Neural cell (in vitro differentiated cells): ENCODE results near the gene G6PD. TPM values are rescaled to one million over a fixed set of nuclear protein-coding genes. Genes with fewer than 3 reads are reported as not detected.

Source experiments
- H2AFZ ChIP-seq: fragments of 200-600, 300-800 bp; sonication (generic), shearing (Covaris generic); 2 replicates; pipeline ENCODE4 v1.6.0; 2014; ENCODE audit warnings: low read depth, mild to moderate bottlenecking, antibody characterized with exemption, low read length, moderate library complexity
- H3F3A ChIP-seq: fragments of 200-600 bp; shearing (Covaris generic); 2 replicates; pipeline ENCODE4 v1.6.1; 2016; ENCODE audit warnings: mild to moderate bottlenecking, moderate library complexity, mixed read lengths, antibody characterized with exemption, low read length; ENCODE audit not compliant: insufficient read depth, poor library complexity, severe bottlenecking
- H3K27ac ChIP-seq: fragments of 200-600, 300-800 bp; sonication (generic), shearing (Covaris generic); 2 replicates; pipeline ENCODE4 v1.5.1; 2014; ENCODE audit warnings: mild to moderate bottlenecking, low read length, moderate library complexity
- H3K27me3 ChIP-seq: fragments of 300-800, 200-600 bp; sonication (generic), shearing (Covaris generic); 2 replicates; pipeline ENCODE4 v1.6.0; 2014; ENCODE audit warnings: mild to moderate bottlenecking, low read depth, low read length, moderate library complexity; ENCODE audit not compliant: insufficient read depth
- H3K36me3 ChIP-seq: fragments of 300-800, 200-600 bp; sonication (generic), shearing (Covaris generic); 2 replicates; pipeline ENCODE4 v1.5.1; 2014; ENCODE audit warnings: mild to moderate bottlenecking, antibody characterized with exemption, low read length, moderate library complexity; ENCODE audit not compliant: insufficient read depth
- H3K4me2 ChIP-seq: fragments of 300-800, 200-600 bp; sonication (generic), shearing (Covaris generic); 2 replicates; pipeline ENCODE4 v1.6.0; 2014; ENCODE audit warnings: mild to moderate bottlenecking, low read length
- H3K4me3 ChIP-seq: fragments of 300-800, 200-600 bp; sonication (generic), shearing (Covaris generic); 2 replicates; pipeline ENCODE4 v1.5.1; 2014; ENCODE audit warnings: mild to moderate bottlenecking, low read length, moderate library complexity
- H3K79me2 ChIP-seq: fragments of 200-600 bp; shearing (Covaris generic); replicated peaks from 2 replicates; pipeline ENCODE4 v1.6.0; 2014; ENCODE audit warnings: mild to moderate bottlenecking, low read length, moderate library complexity; ENCODE audit not compliant: insufficient read depth
- H3K9ac ChIP-seq: fragments of 300-800, 200-600 bp; sonication (generic), shearing (Covaris generic); 2 replicates; pipeline ENCODE4 v1.6.1; 2016; ENCODE audit warnings: mild to moderate bottlenecking, low read length, mixed read lengths
- H3K9me2 ChIP-seq: fragments of 200-600 bp; shearing (Covaris generic); 2 replicates; pipeline ENCODE4 v1.6.1; 2016; ENCODE audit warnings: mild to moderate bottlenecking, low read length, mixed read lengths; ENCODE audit not compliant: insufficient read depth
- H3K9me3 ChIP-seq: fragments of 200-600, 300-800 bp; sonication (generic), shearing (Covaris generic); 2 replicates; pipeline ENCODE4 v1.6.1; 2016; ENCODE audit warnings: mild to moderate bottlenecking, mixed run types, low read length, moderate library complexity, mixed read lengths
- H4K20me1 ChIP-seq: fragments of 200-600 bp; shearing (Covaris generic); 2 replicates; pipeline ENCODE4 v1.6.1; 2016; ENCODE audit warnings: mild to moderate bottlenecking, mixed run types; ENCODE audit not compliant: insufficient read depth
- EP300 ChIP-seq: fragments of 450-650 bp; conservative IDR thresholded peaks from 2 replicates; pipeline ENCODE4 v1.6.1; 2014; ENCODE audit warnings: antibody characterized with exemption, mild to moderate bottlenecking, moderate library complexity; ENCODE audit not compliant: poor library complexity, severe bottlenecking
- EZH2 ChIP-seq: fragments of 200-600, 300-800 bp; shearing (Covaris generic), sonication (generic); IDR thresholded peaks from 2 replicates; pipeline ENCODE4 v1.6.1; 2014; ENCODE audit warnings: antibody characterized with exemption, low read length, borderline replicate concordance, mild to moderate bottlenecking; ENCODE audit not compliant: insufficient read depth, poor library complexity, severe bottlenecking
- MXI1 ChIP-seq: fragments of 450-650 bp; conservative IDR thresholded peaks from 2 replicates; pipeline ENCODE4 v1.6.1; 2014; ENCODE audit warnings: antibody characterized with exemption, mild to moderate bottlenecking; ENCODE audit not compliant: poor library complexity, severe bottlenecking
- POLR2AphosphoS5 ChIP-seq: IDR thresholded peaks from 2 replicates; pipeline ENCODE4 v1.6.1; 2012
- RAD21 ChIP-seq: fragments of 450-650 bp; conservative IDR thresholded peaks from 2 replicates; pipeline ENCODE4 v1.6.1; 2014; ENCODE audit warnings: antibody characterized with exemption, mild to moderate bottlenecking, moderate library complexity
- REST ChIP-seq: IDR thresholded peaks from 2 replicates; pipeline ENCODE4 v1.6.1; 2012; ENCODE audit warnings: borderline replicate concordance
- SMC3 ChIP-seq: fragments of 450-650 bp; conservative IDR thresholded peaks from 2 replicates; pipeline ENCODE4 v1.6.1; 2014; ENCODE audit warnings: antibody characterized with exemption, mild to moderate bottlenecking, moderate library complexity; ENCODE audit not compliant: poor library complexity
- TAF1 ChIP-seq: IDR thresholded peaks from 2 replicates; pipeline ENCODE4 v1.6.1; 2012; ENCODE audit warnings: low read depth
- polyA plus RNA-seq: library from polyadenylated mRNA; depleted of rRNA; stranded (reverse); fragments of >200 nt; gene quantifications from 2 replicates; pipeline ENCODE4 v1.2.3, GENCODE V29; 2014
- TF ChIP-seq, protein P1 (sequence below): fragments of 450-650 bp; IDR thresholded peaks from 2 replicates; pipeline ENCODE4 v1.5.1; 2014; ENCODE audit warnings: antibody characterized with exemption, mild to moderate bottlenecking, moderate library complexity; ENCODE audit not compliant: poor library complexity, severe bottlenecking

G6PD gene
- polyA plus RNA-seq, 1 donor from 2014 or later = 18.8 TPM

- H3K36me3 ChIP-seq = no peaks in the 10 kb centered on the region
- no peaks in the 10 kb centered on the region for H3F3A ChIP-seq
- no peaks in the 10 kb centered on the region for H4K20me1 ChIP-seq
- H3K9me2 ChIP-seq = no peaks in the 10 kb centered on the region
- no peaks in the 10 kb centered on the region for H3K27me3 ChIP-seq
- H3K9ac ChIP-seq = peak overlapping the region; percentile 83
- H2AFZ ChIP-seq = no peak overlapping the region
- H3K9me3 ChIP-seq = no peaks in the 10 kb centered on the region
- peak overlapping the region; percentile 39 for H3K4me2 ChIP-seq
- peak overlapping the region; percentile 62 for H3K27ac ChIP-seq
- no peaks in the 10 kb centered on the region for H3K79me2 ChIP-seq
- no peak for TF ChIP-seq EP300
- TF ChIP-seq TAF1 = no peak
- TF ChIP-seq REST = no peak
- TF ChIP-seq SMC3 = no peak
- TF ChIP-seq, protein P1, sequence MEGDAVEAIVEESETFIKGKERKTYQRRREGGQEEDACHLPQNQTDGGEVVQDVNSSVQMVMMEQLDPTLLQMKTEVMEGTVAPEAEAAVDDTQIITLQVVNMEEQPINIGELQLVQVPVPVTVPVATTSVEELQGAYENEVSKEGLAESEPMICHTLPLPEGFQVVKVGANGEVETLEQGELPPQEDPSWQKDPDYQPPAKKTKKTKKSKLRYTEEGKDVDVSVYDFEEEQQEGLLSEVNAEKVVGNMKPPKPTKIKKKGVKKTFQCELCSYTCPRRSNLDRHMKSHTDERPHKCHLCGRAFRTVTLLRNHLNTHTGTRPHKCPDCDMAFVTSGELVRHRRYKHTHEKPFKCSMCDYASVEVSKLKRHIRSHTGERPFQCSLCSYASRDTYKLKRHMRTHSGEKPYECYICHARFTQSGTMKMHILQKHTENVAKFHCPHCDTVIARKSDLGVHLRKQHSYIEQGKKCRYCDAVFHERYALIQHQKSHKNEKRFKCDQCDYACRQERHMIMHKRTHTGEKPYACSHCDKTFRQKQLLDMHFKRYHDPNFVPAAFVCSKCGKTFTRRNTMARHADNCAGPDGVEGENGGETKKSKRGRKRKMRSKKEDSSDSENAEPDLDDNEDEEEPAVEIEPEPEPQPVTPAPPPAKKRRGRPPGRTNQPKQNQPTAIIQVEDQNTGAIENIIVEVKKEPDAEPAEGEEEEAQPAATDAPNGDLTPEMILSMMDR = no peak
- no peak for TF ChIP-seq POLR2AphosphoS5
- no peak for TF ChIP-seq MXI1
- no peak for TF ChIP-seq EZH2
- TF ChIP-seq RAD21 = no peak
- peak overlapping the region; percentile 81 for H3K4me3 ChIP-seq
Measured at GRCh38 chrX:154515090-154515965, 31.3 kb downstream of the G6PD start.

DNA sequence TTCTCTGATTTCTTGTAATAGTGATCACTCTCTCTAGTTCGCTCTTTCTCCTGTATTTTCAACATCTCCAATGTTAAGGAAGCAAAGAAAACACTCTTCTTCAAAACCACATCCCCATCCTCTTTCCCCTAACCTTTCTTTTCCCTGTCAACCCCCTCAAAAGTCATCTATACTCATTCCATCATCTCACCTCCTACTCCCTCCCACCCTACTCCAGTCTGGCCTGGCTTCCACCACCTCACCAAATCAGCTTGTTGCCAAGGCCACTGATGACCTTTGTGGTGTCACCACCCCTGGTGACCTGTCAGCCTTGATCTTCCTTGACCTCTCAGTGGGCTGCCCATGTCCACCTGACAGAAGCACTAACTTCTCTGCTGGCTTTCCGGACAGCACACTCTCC is 32.9 kb downstream of the G6PD start:
- Histone ChIP-seq H3K4me2 (no peak overlapping the region), H3K4me3 (no peak overlapping the region), H3K79me2 (no peaks in the 10 kb centered on the region), H3K36me3 (no peaks in the 10 kb centered on the region), H3K9ac (no peak overlapping the region), H3K27ac (no peak overlapping the region), H3K9me2 (no peaks in the 10 kb centered on the region), H2AFZ (no peak overlapping the region), H3K27me3 (no peaks in the 10 kb centered on the region), H3F3A (no peaks in the 10 kb centered on the region), H3K9me3 (no peaks in the 10 kb centered on the region), H4K20me1 (no peaks in the 10 kb centered on the region)
- TF ChIP-seq MXI1 (no peak), TAF1 (no peak), REST (no peak), SMC3 (no peak), EZH2 (no peak), RAD21 (no peak), POLR2AphosphoS5 (no peak), EP300 (no peak)
- TF ChIP-seq, protein P1 = no peak
